Activated CD4-positive, alpha-beta T cell treated with anti-CD3 and anti-CD28 coated beads for 24 hours (primary cell): ENCODE data around the gene SMIM38.

Experiments used
- DNase-seq, 2 donors: peaks; one replicate each; pipeline ENCODE4 v3.0.0-alpha.2; 2020; ENCODE audit warnings: low read depth in 2 of 2

SMIM38 gene

GRCh38 chr11:69159150-69159852 is 3.6 kb downstream of the SMIM38 start:
- no peak for DNase-seq

GRCh38 chr11:69160296-69161116 is 4.8 kb downstream of the SMIM38 start:
- DNase-seq = no peak

- no peak for DNase-seq
Measured at GRCh38 chr11:69161117-69161407, 5.3 kb downstream of the SMIM38 start.

GRCh38 chr11:69162505-69162904 is 6.8 kb downstream of the SMIM38 start:
- DNase-seq = no peak

- DNase-seq = no peak
Measured at GRCh38 chr11:69163842-69164241, 8.1 kb downstream of the SMIM38 start.

- DNase-seq = no peak
Measured at GRCh38 chr11:69164824-69165223, 9.1 kb downstream of the SMIM38 start.

- DNase-seq = no peak
Measured at GRCh38 chr11:69165775-69166174, 10.0 kb downstream of the SMIM38 start.

- DNase-seq = peak; percentile 23 to 47
Measured at GRCh38 chr11:69166218-69167115, 10.7 kb downstream of the SMIM38 start.

GRCh38 chr11:69167130-69167915 is 11.6 kb downstream of the SMIM38 start:
- no peak for DNase-seq

- DNase-seq = no peak
Measured at GRCh38 chr11:69167916-69168691, 12.4 kb downstream of the SMIM38 start.

GRCh38 chr11:69169479-69169878 is 13.7 kb downstream of the SMIM38 start:
- no peak for DNase-seq

GRCh38 chr11:69170704-69171103 is 15.0 kb downstream of the SMIM38 start:
- no peak for DNase-seq

GRCh38 chr11:69171476-69172240 is 15.9 kb downstream of the SMIM38 start:
- no peak for DNase-seq

- no peak for DNase-seq
Measured at GRCh38 chr11:69172674-69173073, 16.9 kb downstream of the SMIM38 start.

GRCh38 chr11:69173331-69173730 is 17.6 kb downstream of the SMIM38 start:
- DNase-seq = no peak

- no peak for DNase-seq
Measured at GRCh38 chr11:69173925-69174581, 18.3 kb downstream of the SMIM38 start.

GRCh38 chr11:69174841-69175240 is 19.1 kb downstream of the SMIM38 start:
- DNase-seq = no peak

GRCh38 chr11:69178819-69179482 is 23.2 kb downstream of the SMIM38 start:
- no peak for DNase-seq

GRCh38 chr11:69180226-69180625 is 24.5 kb downstream of the SMIM38 start:
- DNase-seq = no peak
